ENCODE measurements around the gene UBE2H.

UBE2H gene

DNA sequence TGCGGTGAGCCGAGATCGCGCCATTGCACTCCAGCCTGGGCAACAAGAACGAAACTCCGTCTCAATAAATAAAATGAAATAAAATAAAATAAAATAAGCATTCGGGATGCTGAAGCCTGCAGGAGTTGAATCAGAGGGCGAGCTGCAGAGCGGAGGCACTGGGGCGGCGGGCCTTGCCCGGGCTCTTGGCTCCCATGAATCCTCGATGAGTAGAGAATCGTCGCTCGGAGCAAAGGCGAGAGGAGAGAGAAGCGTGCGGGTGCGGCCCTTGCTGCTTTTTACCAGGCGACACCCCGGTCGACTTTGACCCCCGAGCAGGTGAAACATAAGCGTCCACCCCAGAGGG lies 168.3 kb downstream of the UBE2H start:
- DNase-seq, result peak; percentile 14

DNA sequence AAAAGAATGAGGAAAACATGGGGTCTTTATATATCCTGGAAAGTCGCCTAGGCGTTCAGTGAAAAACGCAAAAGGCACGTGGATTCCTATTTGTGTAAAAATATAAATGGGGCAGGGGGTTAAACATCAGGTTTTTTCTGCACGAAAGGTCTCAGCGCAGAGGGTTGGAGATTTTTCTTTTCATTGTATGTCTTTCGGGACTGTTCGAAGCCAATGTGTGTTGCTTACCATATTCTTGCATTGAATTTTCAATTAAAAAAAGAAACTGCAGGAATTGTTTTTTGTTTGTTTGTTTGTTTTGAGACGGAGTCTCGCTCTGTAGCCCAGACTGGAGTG lies 169.2 kb downstream of the UBE2H start:
- no peak for DNase-seq

DNA sequence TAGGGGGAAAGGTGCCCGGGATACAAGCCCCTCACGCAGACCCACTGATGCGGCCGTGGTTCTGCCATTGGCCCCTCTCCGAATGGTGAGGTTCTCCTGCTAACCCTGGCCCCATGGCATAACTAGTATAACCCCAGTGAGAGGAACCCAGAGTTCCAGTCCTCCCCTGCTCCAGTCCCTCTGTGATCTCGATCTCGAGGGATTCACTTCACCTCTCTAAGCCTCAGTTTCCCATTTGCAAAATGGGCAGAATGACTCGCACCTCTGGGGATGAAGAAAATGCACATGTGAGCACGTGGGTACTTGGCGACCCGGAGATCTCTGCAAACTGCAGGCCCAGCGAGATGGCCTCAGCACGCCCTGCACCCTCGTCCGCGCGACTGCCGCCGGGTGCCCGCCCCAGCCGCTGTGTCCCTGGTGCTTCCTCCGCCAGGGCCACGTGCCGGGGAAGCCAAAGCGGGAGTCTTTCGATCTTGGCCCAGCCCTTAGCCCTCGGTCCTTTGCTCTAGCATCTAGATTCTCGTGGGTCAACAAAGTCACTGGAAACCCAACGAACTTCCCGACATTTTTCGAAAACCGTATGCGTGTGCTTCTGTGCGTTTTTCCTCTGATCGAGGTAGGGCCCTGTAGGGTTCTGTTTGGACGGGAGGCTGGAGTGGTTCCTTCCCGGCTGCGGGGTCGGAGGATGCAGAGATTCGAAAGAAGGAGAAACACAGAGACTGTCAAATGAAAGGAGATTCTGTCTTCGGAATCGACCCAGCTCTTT lies 169.8 kb downstream of the UBE2H start:
- peak; percentile 31 for DNase-seq

DNA sequence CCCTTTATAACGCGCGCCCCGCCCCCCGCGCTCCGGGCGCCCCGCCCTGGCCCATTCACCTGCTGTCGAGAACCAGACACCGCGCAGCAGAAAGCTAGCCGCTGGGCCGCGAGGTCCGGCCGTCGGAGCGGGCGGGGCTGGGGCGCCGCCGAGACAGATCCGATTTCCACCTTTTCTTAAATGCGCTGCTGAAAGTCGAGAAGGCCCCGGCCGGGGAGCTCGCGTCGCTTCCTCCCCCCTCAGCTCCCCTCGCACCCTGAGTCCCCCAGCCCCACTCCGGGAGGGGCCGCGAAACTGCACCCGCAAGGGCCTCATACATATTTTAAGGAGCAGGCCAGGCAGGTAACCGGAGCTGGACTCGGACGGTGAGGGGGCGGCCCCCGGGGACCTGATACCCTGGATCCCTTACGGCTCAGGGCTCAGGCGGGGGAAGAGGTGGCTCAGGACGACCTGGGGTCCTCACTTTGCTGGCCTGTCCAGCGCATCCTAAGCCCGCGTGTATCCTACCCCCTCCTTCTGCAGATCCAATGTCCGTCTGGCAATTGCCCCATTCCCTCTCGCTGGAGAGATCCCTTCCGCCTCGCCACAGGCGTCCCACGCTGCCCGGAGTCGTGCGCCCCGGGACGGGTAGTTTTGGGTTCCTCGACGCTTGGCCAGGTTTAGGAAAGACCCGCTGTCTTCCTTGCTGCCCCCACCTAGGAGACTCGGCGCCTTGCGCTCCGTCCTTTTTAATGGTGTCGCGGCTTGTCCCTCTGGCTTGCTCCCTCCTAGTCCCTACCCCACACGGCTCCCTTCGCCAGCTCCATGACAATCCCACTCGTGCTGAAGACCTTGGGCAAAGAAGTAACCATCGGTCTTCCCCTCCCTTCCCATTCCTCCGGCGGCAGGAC lies 170.6 kb downstream of the UBE2H start:
- DNase-seq, result no peak

DNA sequence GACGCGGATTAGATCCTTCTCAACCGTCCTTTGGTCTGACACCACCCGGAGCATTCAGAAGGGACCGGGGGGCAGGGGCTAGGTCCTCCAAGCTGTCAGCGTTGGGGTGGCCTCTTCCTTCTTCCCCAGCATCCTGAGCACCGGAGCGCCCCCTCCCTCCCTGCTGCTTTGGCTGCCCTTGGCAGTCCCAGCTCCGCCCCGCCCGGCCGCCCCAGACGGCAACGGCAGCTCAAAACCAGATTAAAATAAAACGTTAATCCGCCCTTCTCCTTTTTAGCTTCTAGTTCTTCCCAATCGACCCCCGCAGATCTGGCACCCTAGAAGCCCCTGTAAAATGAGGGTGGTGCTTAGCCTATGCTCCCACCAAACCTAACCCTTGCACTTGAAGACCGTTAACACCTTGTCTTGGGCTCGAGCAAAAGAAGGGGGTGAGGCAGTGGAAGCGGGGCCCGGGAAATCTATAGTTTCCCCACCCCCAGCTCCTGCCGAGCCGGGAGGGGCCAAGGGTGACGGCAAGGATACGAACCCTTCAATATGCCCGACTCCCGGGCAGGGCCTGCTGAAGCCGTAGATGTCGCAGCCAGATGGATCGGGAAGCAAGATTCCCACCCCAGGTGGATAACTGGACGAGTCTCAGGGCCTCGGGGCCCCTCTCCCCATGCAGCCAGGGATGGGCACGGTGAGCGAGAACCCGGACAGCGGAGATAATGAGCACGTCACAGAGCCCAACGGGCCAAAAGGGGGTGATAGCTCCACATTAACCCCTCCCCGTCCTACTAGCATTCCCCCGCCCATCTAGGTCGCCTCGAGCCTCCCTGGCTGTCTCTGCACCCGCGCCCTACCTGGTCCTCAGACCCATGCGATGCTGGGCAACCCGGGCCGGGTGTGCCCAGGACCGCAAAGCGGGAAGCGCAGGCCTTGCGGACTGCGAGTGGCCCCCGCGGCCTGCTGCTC lies 171.5 kb downstream of the UBE2H start:
- peak; percentile 51 for DNase-seq

Data from stimulated activated CD4-positive, alpha-beta T cell treated with anti-CD3 and anti-CD28 coated beads, Interleukin-15, amount 100 ng/mL, for 24 hours (primary cell).